GM11168 (cell line): ENCODE data around the gene FGD2.

Experiments
- in situ Hi-C: fragments of 300-500 bp; cut with MboI; formaldehyde crosslinking; loops from one replicate; pipeline ENCODE4 v1.12.0; 2022; ENCODE audit warnings: low sequenced_read_pairs; ENCODE audit not compliant: unreplicated experiment

FGD2 gene

DNA sequence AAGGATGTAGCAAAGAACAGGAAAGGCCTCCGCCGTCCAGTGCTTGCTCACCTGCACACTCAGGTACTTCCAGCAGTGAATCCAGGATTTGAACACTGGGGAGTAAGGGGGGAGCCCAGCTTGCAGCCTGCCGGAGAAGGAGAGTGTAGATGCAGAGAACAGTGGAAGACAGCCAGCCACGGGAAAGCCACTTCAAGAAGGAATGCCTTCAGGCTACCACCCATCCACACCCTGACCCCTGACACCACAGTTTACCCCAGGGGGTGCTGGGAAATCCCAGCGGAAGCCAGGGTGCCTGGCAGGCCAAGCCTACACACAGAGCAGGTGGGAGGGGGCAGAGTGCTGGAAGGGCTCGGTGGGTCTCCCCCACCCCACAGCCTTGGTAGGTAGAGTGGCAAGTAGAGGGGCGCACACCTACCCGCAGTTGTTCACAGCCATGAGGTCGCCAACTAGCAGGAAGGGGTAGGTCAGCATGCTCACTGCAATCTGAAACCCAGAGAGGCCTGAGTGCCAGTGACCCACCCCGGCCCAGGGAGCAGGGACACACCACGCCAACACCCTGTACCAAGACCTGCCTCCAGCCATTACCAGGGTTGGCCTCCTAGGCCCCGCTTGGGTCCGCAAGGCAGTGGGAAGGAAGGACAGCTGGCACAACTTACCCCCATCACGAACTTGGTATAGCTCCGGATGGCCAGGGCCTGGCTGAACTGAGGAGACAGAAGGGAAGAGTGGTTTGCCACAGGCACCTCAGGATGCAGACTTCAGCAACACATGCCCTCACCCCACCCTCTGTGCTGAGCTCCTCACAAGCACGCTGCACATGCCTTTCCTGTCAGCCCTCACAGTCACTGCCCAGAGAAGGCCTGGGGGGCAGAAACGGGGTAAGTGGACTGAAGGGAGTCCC lies 35.2 kb upstream of the FGD2 start:
- in situ Hi-C loops = no loop called here

DNA sequence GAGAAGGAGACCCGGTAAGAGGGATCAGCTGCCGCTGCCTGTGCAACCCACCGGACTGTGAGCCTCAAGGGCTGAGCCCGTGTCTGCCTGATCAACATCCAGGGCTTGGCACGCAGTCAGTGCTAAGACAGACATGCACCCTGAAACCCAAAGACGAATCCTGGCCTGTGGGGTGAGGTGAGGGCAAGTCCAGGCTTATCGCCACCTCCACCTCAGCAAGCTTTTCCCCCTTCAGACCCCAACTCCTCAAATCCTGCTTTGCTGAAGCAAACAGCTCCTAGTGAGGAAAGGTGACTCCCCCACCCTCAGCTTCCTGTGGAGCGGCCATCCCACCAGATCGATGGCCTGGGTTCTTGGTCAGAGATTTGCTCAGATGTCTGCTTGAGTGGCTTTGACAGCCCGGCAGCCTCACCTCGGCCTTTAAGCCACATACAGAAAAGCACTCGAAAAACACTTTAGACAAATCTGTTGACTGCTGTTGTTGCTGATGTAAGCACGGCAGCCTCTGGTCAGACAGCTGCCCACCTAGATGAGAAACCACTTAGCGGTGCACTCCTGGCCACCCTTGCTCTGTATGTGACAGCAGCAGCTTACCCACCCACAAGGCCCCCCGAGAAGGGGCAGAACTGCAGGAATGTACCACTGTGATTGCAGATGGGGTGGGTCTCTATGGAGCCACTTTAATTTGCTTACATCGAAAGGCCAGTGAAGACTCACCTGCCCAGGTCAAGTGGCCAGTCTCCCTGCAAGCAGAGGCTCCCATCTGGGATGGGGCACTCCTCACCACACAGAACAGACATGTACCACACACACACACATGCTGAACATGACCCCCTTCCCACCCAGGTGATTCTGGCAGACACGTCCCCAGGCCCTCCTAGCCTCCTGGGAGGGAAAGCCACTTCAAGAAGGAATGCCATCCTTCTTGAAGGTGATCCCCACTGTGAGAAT lies 34.3 kb upstream of the FGD2 start:
- in situ Hi-C loops = no loop called here

DNA sequence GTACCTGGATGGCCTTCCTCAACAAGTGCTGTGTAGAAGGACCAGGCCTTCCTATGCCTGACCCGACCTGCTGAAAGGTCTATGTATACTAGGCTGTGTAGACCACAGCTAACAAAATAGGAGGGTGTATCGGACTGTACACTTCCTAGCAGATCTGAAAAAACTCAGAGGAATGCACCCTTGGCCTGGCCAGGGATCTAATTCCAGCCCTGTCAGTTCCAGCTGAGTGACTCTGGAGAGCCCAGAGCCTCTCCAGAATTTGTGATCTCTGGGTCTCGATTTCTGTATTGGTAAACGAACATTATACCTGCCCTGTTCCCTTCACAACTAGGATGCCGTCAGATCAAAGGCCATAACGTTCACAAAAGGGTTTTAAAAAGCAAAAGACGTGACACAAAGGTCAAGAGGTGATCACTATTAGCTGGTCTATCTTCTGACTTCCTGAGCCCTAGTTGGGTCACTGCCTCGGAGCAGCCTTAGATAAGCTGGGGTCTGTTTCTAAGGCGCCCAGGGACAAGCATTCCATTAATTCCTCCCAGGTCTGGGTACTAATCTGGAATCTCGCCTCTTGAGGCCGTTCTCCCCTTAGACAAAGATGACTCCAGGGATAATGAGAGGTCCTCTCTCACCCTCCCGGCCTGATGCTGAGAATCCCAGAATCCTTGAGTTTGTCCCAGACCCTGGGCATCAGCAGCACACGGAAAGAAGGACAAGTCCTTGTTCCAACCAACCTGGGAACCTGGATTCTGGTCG lies 33.4 kb upstream of the FGD2 start:
- in situ Hi-C loops = no loop called here

DNA sequence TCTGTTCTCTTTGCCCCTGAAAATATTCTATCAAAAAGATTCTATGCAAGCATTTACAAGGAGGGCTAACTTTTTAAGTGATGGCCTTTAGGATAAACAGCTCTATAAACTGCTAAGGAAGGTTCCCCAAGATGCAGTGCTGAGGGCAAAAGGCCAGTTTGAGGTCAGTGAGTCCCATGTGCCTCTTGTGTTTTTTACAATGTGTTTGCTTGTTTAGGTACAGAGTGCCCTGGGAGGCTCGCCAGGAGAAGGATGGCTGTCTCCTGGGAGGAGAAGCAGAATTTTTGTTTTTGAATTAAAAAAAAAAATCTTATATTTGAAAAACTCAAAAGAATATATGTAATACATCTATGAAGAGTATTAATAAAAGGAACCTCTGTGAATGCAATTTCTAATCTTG lies 32.3 kb upstream of the FGD2 start:
- in situ Hi-C loops = no loop called here

DNA sequence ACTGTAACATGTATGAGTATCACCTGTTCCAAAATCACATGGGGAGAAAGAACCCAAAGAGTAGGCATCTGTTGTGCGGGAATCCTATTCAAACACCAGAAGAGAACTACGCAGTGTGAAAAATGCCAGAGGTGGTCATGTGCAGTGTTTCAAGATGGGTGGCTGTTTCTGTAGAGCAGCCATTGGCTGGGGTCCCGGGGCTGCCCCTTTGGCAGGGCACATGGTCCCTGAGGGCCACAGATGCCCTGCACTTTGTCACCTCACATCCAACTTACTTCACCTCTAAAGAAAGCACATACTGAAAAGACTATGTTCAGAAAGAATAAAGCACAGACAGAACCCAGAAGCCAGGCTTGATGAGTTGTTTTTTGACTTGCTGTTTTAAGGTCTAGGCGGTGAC lies 31.8 kb upstream of the FGD2 start:
- in situ Hi-C loops = no loop called here

DNA sequence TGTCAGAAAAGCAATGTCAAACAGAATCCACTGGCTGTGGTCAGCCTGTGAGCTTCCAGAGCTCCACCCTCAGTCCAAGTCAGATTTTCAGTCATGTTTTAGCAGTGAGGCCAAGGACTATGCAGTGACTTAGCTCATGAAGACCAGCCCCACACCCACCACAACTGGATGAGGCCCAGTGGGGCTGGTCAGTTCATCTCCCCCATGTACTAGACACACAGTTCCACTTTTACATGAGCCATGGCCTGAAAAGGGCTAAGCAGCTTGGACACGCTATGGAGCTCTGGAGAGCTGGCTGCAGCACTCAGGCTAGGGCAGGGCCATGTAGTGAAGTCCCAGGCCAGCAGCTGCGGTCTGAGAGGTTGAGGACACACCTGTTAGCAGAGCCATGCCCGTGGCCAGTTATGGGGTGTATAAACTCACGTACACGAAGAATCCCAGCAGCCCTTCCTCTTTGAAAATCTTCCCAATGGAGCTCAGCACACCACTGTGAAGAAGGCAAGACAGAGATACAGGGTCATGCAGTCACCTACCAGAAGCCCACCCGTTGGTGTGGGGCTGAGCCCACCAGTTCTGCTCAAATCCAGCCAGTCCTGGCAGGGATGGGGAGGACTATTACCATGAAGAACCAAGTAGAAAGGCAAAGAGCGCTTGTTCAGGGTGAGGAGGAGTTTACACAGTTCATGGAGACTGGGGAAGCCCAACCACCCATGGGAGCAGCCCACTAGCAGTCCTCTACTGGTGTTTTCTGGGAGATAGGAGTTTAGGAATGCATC lies 30.0 kb upstream of the FGD2 start:
- in situ Hi-C loops = no loop called here

DNA sequence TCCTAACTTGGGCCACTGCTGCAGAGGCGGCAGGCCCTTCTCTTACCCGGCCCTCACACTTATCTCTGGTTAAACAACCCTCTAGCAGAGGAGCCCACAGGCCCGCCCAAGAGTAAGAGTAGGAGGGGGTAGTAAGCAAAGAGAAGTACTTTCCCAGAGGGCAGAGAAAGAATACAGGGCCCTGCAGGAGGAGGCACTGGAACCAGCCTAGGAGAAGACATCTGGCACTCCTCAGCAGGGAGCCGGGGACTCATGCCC lies 29.5 kb upstream of the FGD2 start:
- in situ Hi-C loops = no loop called here

DNA sequence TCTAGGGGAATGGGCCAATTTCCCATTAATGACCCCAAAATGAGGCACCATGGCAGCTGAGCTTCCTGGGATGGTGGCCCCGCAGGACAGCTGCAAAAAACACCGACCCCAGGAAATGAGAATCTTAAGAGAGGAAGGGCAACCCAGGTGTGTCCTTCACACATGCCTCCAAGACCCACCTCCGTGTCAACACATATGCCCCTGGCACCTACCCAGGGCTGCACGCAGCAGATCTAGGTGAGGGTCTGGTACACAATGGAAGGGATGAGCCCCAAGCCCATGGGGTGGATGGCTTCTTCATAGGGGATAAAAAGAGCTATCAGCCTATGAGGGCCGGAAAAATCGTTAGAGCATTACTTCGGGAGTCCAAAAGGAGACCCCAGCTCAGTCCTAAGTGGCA lies 28.9 kb upstream of the FGD2 start:
- in situ Hi-C loops = no loop called here

DNA sequence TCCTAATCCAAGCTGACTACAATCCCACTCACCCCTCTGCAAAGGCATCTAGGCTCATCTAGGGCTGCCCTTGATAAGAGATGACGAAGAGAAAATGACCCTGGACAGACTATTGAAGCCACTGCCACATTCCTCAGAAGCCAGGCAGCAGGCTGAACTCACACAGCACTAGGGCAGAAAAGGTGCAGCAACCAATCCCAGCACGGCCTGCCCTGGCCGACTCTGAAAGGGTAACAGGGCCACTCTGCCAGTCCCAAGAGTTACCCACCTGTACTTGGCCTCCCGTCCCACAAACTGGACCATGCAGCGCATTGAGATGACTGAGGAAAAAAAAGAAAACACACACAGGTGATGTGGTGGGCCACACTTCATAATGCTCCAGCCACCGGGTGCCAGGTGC lies 28.5 kb upstream of the FGD2 start:
- in situ Hi-C loops = no loop called here

DNA sequence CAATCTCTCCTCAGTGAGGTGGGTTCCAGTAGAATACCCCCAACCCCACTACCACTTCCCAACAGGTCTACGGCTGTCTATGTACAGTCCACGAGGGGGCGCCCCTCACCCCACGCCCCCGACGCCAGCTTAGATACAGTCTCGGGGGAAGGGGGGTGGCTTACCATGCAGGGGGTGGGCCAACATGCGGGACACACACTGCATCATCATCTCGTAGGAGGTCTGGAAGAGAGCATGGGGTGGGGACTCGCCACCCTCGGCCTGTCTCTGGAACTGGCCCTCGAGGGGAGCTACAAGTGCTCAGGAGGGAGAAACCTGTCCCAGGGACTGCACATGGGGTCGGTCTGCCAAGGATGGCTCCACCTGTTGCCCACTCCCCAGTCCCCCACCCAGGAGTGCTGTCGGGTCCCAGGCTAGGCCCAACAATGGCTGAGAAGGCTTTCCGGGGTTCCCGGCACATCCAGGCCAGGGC lies 27.9 kb upstream of the FGD2 start:
- in situ Hi-C loops = no loop called here

DNA sequence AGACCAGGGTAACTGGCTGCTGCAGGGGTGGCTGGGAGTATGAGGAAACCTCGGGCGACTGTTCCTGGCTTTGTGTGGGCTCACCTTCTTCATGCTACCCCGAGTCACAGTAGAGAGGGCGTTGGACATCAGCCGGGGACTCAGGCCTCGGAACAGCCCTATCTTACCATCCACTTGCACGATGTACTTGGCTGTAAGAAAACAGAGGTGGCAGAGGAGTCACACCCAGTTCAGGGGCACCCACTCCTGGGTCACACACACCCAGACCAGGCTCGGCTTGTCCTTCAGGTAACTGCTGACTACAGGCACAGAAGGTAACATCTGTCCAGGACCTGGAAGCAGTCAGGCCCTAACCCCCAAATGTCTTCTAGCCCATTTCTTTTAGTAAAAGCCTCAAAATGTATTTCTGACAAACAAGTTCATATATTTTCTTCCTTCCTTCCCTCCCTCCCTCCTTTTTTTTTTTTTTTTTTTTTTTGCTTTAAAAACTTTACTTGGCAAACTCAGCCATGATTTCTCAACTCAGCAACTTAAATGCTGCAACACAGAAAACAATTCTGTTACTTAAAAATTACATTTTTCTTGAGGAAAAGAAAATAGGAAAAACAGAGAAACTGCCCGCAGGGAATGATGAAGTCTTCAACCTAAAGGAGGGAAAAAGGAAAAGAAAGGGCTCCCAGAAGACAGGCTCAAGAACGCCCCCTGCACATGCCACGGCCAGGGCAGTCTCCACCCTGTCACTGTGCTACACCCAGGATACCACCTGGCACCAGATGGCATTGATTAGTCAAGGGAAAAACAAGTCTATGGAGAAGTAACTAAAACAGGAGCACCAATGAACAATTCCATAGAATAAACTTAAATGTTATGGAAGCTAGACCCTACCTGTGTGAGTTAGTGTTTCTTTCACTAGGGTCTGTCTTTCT lies 26.8 kb upstream of the FGD2 start:
- in situ Hi-C loops = no loop called here

DNA sequence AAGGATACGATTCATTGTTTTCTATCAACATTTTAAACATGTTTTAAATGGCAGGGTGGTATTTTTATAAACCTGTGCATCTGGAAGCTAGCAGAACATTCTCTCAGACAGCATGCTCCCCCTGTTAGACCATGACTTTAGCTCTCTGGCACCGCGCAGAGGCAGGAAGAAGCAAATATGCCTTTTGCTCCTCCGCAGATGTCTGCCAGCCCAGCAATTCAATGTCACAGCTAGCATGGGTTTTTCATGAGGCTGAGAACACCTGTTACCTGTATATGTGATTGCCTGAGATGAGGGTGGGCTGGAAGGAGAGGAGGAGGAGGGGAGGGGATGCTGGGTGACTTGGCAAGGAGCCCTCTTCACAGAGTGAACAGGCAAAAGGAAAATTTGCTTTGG lies 26.1 kb upstream of the FGD2 start:
- in situ Hi-C loops = no loop called here

DNA sequence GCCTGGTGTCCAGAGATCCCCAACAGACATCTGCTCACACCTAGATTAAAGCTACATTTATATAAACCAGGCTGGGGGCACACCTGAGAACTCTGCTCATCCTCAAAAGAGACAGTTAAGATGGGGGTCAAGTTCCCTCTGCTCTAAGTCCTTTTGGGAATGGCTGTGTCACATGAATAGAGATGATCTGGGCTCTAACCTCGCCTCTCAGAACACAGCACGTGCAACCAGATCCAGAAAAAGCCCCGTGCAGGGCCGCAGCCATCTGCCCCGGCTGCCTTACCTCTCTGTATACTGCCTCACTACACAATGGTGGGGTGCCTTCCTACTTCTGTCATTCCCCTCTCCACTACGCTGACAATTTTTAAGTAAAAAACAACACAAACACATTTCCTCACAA lies 25.3 kb upstream of the FGD2 start:
- in situ Hi-C loops = no loop called here

DNA sequence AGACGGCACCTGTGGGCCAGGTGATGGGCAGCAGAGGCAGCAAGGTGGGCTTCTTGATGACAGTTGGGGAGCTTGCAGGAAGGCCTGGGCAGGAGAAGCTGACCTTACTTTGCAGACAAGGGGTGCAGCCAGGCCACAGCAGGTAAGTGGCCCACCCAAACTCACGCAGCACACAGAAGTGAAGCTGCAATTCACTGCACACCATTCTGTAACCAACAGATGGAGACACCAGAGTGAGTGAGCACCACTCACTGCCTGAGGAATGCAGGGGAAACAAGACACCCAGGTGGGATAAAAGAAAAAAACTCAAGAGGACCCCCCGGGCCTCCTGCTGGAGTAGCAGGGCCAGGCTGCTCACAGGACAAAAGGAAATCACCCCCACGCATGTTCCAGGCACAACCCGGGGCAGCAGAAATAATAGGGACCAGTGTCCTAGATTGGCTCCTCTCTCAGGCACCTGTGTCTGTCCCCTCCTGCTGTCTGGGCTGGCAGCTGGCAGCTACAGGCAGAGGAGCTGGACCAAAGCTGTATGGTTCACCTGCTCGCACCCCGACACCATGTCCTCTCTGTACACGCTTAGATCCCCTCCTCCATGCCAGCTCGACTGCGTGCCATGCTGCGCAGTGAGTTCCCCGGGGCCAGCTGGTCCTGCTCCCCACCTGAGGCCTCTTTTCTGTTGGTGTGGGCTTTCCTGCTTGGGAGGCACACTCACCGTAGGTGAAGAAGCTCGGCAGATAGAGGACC lies 24.4 kb upstream of the FGD2 start:
- in situ Hi-C loops = no loop called here

DNA sequence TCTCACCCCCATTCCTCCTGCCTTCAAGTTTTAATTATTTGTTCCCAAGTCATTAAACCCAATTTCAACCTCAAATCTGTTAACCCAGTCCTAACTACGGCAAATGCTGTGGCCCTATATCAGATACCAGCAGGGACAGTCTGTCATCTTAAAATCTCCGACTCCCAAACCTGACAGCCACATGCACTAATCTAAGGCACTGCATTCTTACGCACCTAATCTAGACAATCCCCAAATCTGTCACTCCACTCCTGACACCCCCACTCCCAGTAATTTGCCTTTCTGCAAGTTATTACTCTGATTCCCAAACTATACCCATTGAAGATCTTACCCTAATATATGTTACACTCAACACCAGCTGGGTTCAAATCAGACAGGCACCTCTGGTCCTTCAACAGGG lies 21.9 kb upstream of the FGD2 start:
- in situ Hi-C loops = no loop called here

DNA sequence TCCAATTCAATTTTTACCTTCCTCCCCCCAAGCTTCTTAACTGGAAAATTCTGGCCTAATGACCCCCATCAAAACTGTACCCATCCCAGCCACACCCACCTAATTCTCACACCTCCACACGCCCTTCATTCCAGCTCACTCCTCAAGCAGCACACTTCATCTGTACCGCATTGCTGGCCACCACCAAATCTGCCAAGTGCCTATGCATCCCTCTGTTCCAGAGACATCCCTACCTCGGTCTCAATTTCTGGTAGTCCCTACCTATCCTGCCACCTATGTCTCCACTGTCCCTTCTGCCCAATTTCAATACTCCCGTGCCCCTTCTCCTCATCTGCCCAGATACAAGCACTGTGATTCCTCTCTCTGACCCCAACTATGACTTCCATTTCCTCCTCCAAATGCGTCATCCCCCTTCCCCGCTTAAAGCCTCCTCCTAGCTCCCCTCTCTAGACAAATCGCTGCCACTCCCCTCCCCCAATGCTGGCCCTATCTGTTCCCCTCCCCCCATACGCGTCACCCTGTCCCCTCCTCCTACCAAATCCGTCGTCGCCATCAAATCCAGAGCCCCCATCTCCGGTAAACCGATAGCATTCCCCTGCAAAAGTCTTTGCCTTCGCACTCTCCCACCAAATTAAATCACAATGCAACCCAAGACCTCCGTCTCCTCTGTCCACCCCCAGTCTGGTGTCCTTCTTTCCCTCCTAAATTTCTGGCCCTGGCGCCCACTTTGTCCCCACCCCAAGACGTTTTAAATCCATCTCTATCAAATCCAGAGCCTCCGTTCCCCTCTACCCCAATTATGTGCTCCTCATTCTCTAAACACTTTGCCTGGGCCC lies 20.7 kb upstream of the FGD2 start:
- in situ Hi-C loops = no loop called here

DNA sequence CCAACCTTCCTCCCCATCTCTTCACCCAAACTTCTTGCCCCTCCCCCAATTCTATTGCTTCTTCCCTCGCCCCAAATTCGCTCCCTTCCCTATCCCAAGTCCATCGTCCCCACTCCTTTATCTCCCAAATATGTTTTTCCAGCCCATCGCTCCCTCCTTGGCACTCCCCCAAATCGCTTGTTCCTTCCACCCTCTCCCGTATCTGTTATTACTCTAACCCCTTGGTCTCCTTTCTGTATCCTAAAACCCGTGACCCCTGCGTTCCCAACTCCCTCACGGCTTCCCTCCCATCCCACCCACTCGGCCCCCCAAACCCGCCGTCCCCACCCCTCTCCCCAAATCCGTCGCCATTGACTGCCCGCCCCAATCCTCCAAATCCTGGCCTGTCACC lies 20.0 kb upstream of the FGD2 start:
- in situ Hi-C loops = no loop called here
